B cell (primary cell): ENCODE measurements around the gene LMF2.

Experiments used
- CTCF ChIP-seq: fragments of 200-600 bp; IDR thresholded peaks from one replicate; pipeline ENCODE4 v1.8.0; 2022; ENCODE audit warnings: antibody characterized with exemption, mild to moderate bottlenecking
- EZH2 ChIP-seq: IDR thresholded peaks from 2 replicates; pipeline ENCODE4 v1.6.1; 2012; ENCODE audit warnings: borderline replicate concordance, low read depth, mild to moderate bottlenecking, moderate library complexity, low read length; ENCODE audit not compliant: insufficient read depth, poor library complexity, severe bottlenecking

DNA sequence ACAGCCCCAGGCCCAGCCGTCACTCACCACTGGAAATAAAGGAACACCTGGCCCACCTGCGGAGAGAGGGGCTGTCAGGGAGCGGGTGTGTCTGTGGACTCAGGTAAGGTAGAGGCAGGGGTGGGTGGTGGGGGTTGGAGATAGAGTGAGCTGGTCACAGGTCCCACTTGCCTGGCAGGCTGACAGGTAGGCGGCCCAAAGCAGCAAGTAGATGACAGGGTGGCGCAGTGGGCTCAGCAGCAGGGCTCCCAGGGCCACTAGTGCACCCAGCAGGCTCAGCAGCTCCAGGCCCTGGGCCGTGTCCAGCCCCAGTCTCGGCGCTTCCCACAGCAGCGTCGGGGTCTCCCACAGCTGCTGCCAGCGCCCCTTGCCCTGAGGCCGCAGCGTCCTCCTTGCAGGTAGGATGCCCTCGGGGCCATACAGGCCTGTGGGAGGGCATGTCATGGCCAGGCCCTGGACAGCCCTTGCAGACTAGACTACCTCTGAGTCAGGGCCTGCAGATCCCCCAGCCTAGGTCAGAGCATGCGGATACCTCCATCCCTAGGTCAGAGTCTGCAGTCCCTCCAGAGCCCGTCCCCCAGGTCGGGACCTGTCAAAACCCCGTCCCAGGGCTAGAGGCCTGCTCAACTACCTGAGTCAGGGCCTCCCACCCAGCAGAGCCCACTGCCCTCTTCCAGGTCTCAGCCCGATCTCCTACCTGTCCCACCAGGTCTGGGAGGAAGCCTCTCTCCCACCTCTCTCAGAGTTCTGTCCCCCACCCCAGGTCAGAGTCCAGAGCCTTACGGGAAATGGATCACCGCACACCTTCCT is 686 bp downstream of the LMF2 start:
- TF ChIP-seq CTCF (no peak), EZH2 (no peak)
